GM12874 (cell line): ENCODE data around the gene GPR75.

Source experiments
- CTCF ChIP-seq: IDR thresholded peaks from 2 replicates; pipeline ENCODE4 v1.5.1; 2011; ENCODE audit warnings: low read depth, mild to moderate bottlenecking, control low read depth, low read length, moderate library complexity; ENCODE audit not compliant: insufficient read depth

Gene GPR75

GRCh38 chr2:53828331-53828730 lies 31.4 kb downstream of the GPR75 start:
- TF ChIP-seq CTCF: no peak

GRCh38 chr2:53827398-53828175 lies 32.2 kb downstream of the GPR75 start:
- no peak for TF ChIP-seq CTCF

- no peak for TF ChIP-seq CTCF
These were observed 33.0 kb downstream of the GPR75 start for GRCh38 chr2:53826587-53827397.

GRCh38 chr2:53826030-53826410 lies 33.7 kb downstream of the GPR75 start:
- TF ChIP-seq CTCF: no peak

- 0 out of 2 replicates have a peak, but pooled peaks have one; percentile 6 for TF ChIP-seq CTCF
These were observed 36.1 kb downstream of the GPR75 start for GRCh38 chr2:53823639-53824038.

GRCh38 chr2:53821810-53822209 lies 38.0 kb downstream of the GPR75 start:
- TF ChIP-seq CTCF: no peak

GRCh38 chr2:53820711-53821110 lies 39.1 kb downstream of the GPR75 start:
- TF ChIP-seq CTCF: no peak
